Body of pancreas (tissue), 4 donors: Measurements from ENCODE around the gene LCA5. TPM values are rescaled to one million over a fixed set of nuclear protein-coding genes. Genes with fewer than 3 reads are reported as not detected.
"Not testable (repeated sequence)": the region's sequence is repeated elsewhere in the genome, so short reads cannot be mapped to it uniquely, and the experiment has no call there.

Source experiments
- ATAC-seq: fragments of 150-250 bp; one replicate; pipeline ENCODE4 v1.9.1; 2016
- DNase-seq, 4 donors: peaks; one replicate each; pipeline ENCODE4 v3.0.0-alpha.2; 2019
- H3K27ac ChIP-seq, 4 donors: fragments of 200-600 bp; sonication (generic); 1 replicate in 3 of 4; 2 replicates in 1 of 4; pipeline versions ENCODE4 v1.5.1 to v1.6.1; 2016 to 2019; ENCODE audit warnings: mild to moderate bottlenecking in 1 of 4, mixed read lengths in 1 of 4, moderate library complexity in 1 of 4
- H3K27me3 ChIP-seq, 2 donors: fragments of 200-600 bp; sonication (generic); one replicate each; pipeline ENCODE4 v1.6.0; 2016; ENCODE audit warnings: mild to moderate bottlenecking in 1 of 2
- H3K36me3 ChIP-seq, 2 donors: fragments of 200-600 bp; sonication (generic); replicated peaks in 1 of 2; 2 replicates each; pipeline ENCODE4 v1.5.1; 2016; ENCODE audit warnings: low read depth in 2 of 2; ENCODE audit not compliant: insufficient read depth in 1 of 2
- H3K4me1 ChIP-seq: fragments of 200-600 bp; sonication (generic); one replicate; pipeline ENCODE4 v1.6.0; 2016
- H3K4me3 ChIP-seq, 2 donors: fragments of 200-600 bp; sonication (generic); 1 replicate in 1 of 2; 2 replicates in 1 of 2; pipeline ENCODE4 v1.5.1; 2016 to 2019
- H3K9me3 ChIP-seq, 3 donors: fragments of 200-600 bp; sonication (generic); 1 replicate in 2 of 3; 2 replicates in 1 of 3; pipeline ENCODE4 v1.5.1; 2016
- CTCF ChIP-seq, 7 experiments: fragments of 450-650 bp in 4 of 7; fragments of 200-600 bp in 3 of 7; sonication (generic) in 3 of 7; IDR thresholded peaks; one replicate each; pipeline ENCODE4 v1.5.1; 2016 to 2019; ENCODE audit warnings: antibody characterized with exemption in 7 of 7
- POLR2A ChIP-seq, 3 donors: fragments of 450-650 bp; IDR thresholded peaks; one replicate each; pipeline ENCODE4 v1.6.1; 2016; ENCODE audit warnings: antibody characterized with exemption in 3 of 3, mild to moderate bottlenecking in 2 of 3
- WGBS, 2 donors: methylation state at CpG; one replicate each; pipeline ENCODE4 v1.1.5; 2017; 5-methylcytosine and 5-hydroxymethylcytosine counted together
- intact Hi-C: fragments of 100-400 bp; cut with DNase I; formaldehyde crosslinking; loops from one replicate; pipeline ENCODE4 v1.15.1; 2023
- total RNA-seq, 2 donors: library from RNA; depleted of rRNA; stranded (reverse); fragments of >200 nt; gene quantifications; one replicate each; pipeline ENCODE4 v1.1.0, GENCODE V29; 2016

Gene LCA5
- total RNA-seq, 2 donors from 2014 or later, result 2.6 to 7.8 TPM

DNA sequence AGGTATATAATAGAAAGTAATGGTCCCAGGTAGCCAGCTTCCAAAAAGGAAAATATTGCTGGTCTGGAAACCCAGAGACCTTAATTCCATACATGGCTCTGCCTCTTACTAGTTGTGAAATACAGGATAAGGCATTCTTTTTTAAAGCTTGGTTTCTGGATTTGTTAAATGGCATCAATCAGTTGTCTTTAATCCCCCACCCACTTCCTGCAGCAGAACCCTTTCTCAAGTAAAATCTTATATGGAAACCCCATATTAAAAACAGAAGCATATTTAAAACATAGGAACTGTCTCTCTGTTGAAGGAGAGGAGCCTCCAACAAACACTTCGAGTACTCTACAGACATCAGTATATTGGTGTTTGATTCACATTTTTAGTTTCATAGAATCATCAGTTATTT, 6.2 kb upstream of the LCA5 start:
- ATAC-seq (no peak), DNase-seq (no peak)
- TF ChIP-seq CTCF (IDR thresholded peaks at IDR 0.05) (no peak), POLR2A (IDR thresholded peaks at IDR 0.05) (no peak)
- no peaks in the 10 kb centered on the region for H3K36me3 ChIP-seq
- peaks cover 27% of the 10 kb centered on the region for H3K4me1 ChIP-seq
- 89 to 96% methylated on average over 1 of the region's 1 CpG for WGBS, 2 donors
- H3K9me3 ChIP-seq, result no peaks in the 10 kb centered on the region
- H3K27me3 ChIP-seq, result no peaks in the 10 kb centered on the region
- no peak overlapping the region for H3K4me3 ChIP-seq
- intact Hi-C loops, result no loop called here
- peak overlapping the region in 1 of 4 donors; percentile 74 for H3K27ac ChIP-seq

DNA sequence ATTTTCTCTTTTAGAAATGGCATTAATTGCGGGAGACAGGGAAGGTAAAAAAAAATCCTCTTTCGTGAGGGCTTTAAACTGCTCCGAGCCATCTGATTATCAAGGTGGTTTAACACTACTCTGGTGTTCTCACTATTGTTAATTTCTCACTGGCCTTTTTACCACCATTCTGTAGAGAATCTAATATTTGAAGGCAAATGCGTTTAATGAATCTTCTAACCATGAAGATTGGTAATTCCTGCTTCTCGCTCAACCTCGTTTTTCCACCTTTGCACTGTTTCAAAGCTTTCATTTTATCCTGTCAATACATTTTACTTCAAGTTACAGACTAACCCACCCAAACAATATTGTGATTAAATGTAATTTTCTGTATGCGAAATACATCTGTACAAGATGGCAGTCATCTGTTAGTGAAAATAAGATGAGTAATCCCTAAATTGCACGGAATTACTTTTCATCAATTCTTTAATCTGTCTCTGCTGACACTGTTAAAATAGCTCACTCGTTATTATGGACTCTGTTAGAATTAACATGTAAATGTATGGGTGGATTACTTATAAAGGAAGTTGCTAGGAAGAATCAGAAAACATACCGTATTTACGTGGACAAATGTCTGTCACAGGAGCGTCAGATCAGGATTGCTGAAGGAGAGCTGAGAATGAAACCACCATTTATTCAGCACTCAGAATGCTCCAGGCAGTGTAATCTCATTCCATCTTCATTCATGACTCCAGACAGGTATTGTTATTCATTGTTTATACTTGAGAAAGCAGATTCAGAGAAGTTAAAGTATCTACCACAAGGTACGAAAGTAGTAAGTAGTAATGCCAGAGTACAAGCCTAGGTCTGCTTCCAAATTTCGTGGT, 1.1 kb upstream of the LCA5 start:
- DNase-seq (no peak), ATAC-seq (no peak)
- intact Hi-C loops, result no loop called here
- 9 to 12% methylated on average over 14 of the region's 14 CpGs for WGBS, 2 donors
- Histone ChIP-seq H3K9me3 (no peaks in the 10 kb centered on the region), H3K27ac (peak overlapping the region in 3 of 4 donors; percentile 85 to 93 (median 90)), H3K27me3 (no peaks in the 10 kb centered on the region), H3K4me1 (peaks cover 8% of the 10 kb centered on the region), H3K4me3 (peak overlapping the region; percentile 79 to 87), H3K36me3 (no peaks in the 10 kb centered on the region)
- TF ChIP-seq CTCF (IDR thresholded peaks at IDR 0.05) (no peak), POLR2A (IDR thresholded peaks at IDR 0.05) (no peak)

DNA sequence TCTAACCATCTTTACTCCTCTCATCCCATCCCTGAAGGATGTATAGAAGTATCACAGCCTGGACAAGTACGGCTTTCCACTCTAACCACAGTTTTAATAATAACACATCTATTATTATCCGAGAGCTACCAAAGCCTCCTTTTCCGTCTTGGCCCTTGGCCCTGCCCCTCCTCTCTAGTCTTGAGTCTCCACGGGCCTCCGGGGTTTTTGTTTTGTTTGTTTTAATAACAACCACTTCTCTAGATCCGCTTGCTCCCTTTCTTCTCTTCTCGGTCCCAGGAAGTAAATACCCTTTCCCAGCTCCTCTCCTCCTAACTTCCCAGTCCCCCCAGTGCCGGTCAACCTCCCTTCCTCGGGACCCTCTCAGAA, 661 bp downstream of the LCA5 start:
- peak in 3 of 4 donors; percentile 25 to 42 (median 25) for DNase-seq
- Histone ChIP-seq H3K9me3 (no peaks in the 10 kb centered on the region), H3K27ac (peak overlapping the region; percentile 74 to 93 (median 88)), H3K4me3 (peak overlapping the region; percentile 79 to 87), H3K4me1 (peaks cover 8% of the 10 kb centered on the region), H3K36me3 (no peaks in the 10 kb centered on the region), H3K27me3 (no peaks in the 10 kb centered on the region)
- 1% methylated on average over 9 of the region's 9 CpGs for WGBS, 2 donors
- TF ChIP-seq POLR2A (IDR thresholded peaks at IDR 0.05), result no peak
- no peak for TF ChIP-seq CTCF (IDR thresholded peaks at IDR 0.05)
- ATAC-seq, result no peak
- intact Hi-C loops, result no loop called here

DNA sequence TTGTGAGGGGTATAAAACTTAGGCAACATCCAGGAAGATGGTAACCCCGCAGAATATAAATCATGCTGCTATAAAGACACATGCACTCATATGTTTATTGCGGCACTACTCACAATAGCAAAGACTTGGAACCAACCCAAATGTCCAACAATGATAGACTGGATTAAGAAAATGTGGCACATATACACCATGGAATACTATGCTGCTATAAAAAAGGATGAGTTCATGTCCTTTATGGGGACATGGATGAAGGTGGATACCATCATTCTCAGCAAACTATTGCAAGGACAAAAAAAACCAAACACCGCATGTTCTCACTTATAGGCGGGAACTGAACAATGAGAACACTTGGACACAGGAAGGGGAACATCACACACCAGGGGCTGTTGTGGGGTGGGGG, 7.7 kb downstream of the LCA5 start:
- H3K27ac ChIP-seq, H3K27me3 ChIP-seq, DNase-seq, H3K36me3 ChIP-seq, ATAC-seq, intact Hi-C loops, H3K4me3 ChIP-seq, H3K9me3 ChIP-seq: not testable (repeated sequence)
- H3K4me1 ChIP-seq, result peaks cover 23% of the 10 kb centered on the region
- WGBS, 2 donors, result 96 to 97% methylated on average over 4 of the region's 4 CpGs

GRCh38 chr6:79526897-79527296, 10.3 kb downstream of the LCA5 start:
- TF ChIP-seq CTCF (IDR thresholded peaks at IDR 0.05), result no peak
- no peak for TF ChIP-seq POLR2A (IDR thresholded peaks at IDR 0.05)
- Histone ChIP-seq H3K4me3 (no peak overlapping the region), H3K27ac (peak overlapping the region in 3 of 4 donors; percentile 46 to 87 (median 79)), H3K36me3 (no peaks in the 10 kb centered on the region), H3K4me1 (peaks cover 25% of the 10 kb centered on the region), H3K9me3 (no peaks in the 10 kb centered on the region), H3K27me3 (no peaks in the 10 kb centered on the region)
- 90 to 91% methylated on average over 1 of the region's 1 CpG for WGBS, 2 donors
- intact Hi-C loops, result no loop called here
- ATAC-seq (no peak), DNase-seq (no peak)
